T-helper 22 cell (primary cell): ENCODE data around the gene KTI12.
"Not testable (repeated sequence)": the region's sequence is repeated elsewhere in the genome, so short reads cannot be mapped to it uniquely, and the experiment has no call there.

Experiments
- DNase-seq: peaks from one replicate; pipeline ENCODE4 v3.0.0-alpha.2; 2020; ENCODE audit warnings: low read depth

Gene KTI12

GRCh38 chr1:52037909-52038308 is 4.3 kb upstream of the KTI12 start:
- no peak for DNase-seq

DNA sequence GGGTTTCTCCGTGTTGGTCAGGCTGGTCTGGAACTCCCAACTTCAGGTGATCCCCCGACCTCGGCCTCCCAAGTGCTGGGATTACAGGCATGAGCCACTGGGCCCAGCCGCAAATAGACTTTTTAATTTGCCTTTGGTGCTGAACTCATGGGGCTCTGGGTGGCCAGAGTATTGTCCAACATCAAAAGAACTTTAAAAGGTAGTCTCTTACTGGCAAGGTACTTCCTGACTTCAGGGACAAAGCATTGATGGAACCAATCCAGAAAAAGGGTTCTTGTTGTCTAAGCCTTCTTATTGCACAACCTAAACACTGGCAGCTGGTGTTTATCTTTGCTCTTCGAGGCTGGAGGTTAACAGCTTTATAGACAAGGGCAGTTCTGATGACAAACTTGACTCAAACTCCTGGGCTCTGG is 3.8 kb upstream of the KTI12 start:
- DNase-seq, result no peak

DNA sequence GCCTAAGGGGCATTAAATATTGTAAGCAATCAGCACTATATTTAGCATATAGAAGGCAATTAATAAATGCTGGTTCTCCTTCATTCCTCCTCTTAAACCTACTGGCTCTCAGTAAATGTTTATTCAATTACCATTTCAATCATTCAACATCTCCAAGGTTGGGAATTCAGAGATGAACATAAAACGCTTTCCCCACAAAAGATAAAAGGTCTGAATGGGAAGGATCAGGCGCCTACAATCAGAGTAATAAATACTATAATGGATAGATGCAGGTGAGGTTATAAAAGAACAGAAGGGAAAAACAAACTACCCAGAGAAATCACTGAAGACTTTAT is 407 bp upstream of the KTI12 start:
- DNase-seq, result no peak

DNA sequence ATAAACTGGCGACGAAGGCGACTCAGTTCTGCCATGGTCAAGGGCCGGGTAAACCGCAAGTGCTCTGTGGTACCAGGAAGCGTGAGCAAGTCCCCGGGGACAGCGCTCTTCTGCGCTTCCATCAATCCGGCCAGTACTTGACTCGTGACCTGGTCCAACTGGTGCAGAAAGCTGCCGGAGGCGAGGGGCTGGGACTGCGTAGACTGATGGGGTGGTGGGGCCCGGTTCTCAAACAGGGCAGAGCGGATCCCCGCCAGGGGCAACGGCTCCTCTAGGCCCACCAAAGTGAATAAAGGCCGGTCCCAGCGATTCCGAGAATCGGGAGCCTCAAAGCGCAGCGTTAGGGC is 852 bp downstream of the KTI12 start:
- no peak for DNase-seq

- no peak for DNase-seq
Measured at GRCh38 chr1:52032124-52032784, 1.4 kb downstream of the KTI12 start.

DNA sequence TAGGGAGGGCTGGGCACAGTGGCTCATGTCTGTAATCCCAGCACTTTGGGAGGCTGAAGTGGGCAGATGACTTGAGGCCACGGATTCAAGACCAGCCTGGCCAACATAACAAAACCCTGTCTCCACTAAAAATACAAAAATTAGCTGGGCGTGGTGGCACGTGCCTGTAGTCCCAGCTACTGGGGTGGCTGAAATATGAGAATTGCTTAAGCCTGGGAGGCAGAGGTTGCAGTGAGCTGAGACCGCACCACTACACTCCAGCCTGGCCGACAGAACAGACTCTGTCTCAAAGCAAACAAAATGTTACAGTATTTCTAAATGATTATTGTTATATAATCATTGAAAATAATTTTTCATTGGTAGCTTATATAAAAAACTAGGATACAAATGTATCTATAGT is 4.8 kb downstream of the KTI12 start:
- not testable (repeated sequence) for DNase-seq

DNA sequence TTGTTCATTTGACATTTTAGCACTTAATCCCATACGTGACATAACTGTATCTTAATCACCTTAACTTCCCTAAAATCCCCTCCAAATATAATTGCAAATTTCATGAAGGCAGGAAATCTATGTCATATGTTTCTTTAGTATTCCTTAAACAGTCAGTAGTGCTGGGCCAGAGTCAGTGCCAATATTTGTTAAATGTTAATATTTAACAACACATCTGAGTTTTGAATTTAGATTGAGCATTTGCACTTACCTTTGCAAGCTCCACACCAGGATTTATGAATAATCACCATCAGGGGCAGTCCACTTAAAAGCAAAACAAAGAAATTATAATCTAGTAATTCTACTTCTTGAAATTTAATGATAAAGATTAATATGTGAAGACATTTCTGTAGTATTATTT is 5.3 kb downstream of the KTI12 start:
- no peak for DNase-seq

DNA sequence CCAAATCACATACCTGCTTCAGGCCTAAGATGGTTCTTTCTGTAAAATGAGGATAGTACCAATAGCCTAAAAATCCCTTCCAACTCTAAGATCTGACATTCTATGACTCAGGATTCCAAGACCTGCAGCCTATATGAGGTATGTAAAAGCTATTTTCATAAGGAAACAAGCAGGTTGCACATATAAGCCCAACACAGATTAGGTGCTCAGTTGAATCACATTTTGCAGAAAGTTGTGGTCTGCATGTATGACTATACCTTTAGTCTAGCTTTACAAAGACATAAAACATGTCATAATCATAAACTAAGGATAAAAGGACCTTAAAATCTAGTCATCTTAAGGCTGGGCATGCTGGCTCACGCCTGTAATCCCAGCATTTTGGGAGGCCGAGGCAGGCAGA is 7.3 kb downstream of the KTI12 start:
- no peak for DNase-seq

DNA sequence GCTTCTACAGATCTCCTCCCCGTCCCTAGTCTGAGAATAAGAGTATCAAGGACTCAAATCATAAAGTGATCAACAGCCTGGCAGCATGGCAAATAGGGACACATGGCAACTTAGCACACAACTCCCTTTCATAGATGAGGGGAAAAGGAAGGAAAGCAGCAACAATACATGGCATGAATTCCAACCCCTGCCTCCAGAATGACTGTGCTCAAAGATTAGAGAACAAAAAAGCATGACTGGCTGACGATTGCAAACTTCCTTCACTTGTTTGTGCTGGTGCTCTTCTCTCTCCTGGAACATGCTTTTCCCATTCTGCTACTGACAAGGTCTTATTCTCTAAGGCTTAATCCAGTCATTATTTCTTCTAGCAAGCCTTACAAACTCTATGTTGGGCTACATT is 11.5 kb downstream of the KTI12 start:
- no peak for DNase-seq

GRCh38 chr1:52008071-52008809 is 25.4 kb downstream of the KTI12 start:
- DNase-seq, result no peak

DNA sequence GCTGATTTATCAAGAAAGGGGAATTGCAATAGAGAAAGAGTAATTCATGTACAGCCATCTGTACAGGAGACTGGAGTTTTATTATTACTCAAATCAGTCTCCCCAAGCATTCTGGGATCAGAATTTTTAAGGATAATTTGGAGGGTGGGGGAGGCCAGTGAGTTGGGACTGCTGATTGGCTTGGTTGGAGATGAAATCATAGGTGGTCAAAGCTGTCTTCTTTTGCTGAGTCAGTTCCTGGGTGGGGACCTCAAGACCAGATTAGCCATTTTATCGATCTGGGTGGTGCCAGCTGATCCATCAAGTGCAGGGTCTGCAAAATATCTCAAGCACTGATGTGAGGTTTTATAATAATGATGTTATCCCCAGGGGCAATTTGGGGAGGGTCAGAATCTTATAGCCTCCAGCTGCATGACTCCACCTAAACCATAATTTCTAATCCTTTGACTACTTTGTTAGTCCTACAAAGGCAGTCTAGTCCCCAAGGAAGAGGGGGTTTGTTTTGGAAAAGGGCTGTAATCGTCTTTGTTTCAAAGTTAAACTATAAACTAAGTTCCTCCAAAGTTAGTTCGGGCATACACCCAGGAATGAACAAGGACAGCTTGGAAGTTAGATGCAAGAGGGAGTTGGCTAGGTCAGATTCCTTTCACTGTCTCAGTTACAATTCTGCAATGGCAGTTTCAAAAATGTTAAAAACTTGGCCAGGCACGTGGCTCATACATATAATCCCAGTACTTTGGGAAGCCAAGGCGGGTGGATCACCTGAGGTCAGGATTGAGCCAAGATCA is 26.2 kb downstream of the KTI12 start:
- DNase-seq, result no peak

GRCh38 chr1:52006081-52006553 is 27.5 kb downstream of the KTI12 start:
- not testable (repeated sequence) for DNase-seq

DNA sequence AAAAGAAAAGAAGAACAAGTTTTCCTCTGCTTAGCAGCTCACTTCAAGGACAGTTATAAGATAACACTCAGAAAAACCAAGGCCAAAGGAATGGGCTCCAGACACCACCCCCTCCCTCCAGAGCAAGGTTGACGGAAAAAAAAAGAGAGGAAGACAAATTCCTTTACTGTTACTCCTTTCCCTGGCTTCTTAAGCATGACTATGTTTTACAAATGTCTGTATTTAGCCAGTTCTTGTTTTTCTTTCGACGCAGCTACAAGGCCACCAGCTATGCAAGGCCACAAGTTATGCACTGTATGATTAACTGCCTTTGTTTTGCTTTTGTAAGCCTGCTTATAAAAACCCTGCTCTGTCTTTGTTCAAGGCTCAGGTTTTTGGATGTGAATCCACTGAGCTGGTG is 28.1 kb downstream of the KTI12 start:
- DNase-seq, result not testable (repeated sequence)

- no peak for DNase-seq
Measured at GRCh38 chr1:52003877-52004276, 29.7 kb downstream of the KTI12 start.

DNA sequence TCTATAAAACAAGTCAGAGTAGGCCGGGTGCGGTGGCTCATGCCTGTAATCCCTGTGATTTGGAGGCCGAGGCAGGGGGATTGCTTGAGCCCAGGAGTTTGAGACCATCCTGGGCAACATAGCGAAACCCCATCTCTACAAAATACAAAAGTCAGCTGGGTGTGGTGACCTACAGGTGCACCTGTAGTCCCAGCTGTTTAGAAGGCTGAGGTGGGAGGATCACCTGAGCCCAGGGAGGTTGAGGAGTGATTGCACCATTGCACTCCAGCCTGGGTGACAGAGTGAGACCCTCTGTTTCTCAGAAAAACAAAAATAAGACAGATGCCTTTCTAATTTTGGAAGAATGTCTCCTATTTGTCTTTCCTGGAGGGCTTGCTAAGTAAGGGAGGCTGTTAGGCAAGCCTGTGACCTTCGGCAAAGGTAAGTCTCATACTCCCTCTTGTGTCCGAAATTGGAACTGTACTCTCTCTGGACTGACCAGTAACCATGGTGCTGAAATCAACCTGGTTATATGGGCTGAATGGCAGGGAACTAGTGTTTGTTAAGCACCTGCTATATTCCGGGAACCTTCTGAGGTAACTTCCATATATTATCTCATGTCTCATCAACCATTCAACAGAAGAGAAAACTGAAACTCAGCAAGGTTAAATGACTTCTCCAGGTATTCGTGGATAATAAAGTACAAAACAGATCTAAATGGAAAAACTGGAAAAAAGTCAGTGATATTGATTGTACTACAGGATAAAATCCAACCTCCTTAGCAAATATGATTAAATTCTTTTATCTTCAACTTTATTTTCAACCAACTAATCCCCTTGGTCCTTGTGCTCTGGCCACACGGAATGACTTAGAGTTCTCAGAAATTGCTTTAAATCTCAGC is 31.3 kb downstream of the KTI12 start:
- no peak for DNase-seq

- DNase-seq, result no peak
Measured at GRCh38 chr1:51998701-51999100, 34.9 kb downstream of the KTI12 start.

GRCh38 chr1:51997974-51998382 is 35.6 kb downstream of the KTI12 start:
- no peak for DNase-seq

- peak; percentile 40 for DNase-seq
Measured at GRCh38 chr1:51990478-51990965, 43.1 kb downstream of the KTI12 start, which contains the start of gene RAB3B. Gene RAB3B (minus strand): TSS chr1:51990700. CDS start chr1:51977117, 13,583 bp downstream.

DNA sequence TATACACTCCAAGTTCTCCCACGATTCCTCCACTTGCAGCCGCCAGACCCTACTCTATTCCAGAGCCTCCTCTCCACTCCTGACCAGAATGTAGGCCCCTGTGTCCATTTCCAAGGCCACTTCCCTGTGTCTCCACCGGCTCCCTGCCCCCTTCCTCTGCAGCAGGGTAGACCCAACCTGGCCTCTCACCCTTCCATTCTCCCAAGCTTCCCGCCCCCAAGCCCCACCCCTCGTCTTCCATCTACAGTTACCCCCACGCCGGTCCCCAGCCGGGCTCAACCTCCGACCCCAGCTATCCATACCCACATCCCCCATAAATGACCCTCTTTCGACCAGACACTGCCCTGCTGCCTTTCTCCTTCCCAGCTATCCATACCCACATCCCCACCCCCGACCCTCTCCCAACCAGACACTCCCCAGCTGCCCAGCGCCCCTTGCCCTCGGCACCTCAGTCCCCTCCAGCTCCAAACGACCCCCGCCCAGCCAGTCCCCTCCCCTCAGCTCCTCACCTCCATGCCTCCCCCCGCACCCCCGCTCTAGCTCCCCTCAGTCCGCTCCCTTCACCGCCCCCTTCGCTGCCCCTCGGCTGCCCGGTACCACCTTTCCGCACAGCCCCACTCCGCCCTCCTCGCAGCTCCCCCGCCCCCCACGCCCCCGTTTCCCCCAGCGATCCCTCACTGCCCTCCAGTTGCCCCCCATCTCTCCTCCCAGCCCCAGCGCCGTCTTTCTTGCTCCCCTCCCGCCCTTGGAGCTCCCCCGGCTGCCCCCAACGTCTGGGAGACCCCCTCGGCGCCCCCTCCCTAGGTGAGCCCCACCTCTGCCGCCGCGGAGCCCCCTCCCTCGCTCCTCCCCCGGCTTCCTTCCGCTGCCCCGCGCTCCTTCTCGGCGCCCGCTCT is 43.8 kb downstream of the KTI12 start:
- no peak for DNase-seq

DNA sequence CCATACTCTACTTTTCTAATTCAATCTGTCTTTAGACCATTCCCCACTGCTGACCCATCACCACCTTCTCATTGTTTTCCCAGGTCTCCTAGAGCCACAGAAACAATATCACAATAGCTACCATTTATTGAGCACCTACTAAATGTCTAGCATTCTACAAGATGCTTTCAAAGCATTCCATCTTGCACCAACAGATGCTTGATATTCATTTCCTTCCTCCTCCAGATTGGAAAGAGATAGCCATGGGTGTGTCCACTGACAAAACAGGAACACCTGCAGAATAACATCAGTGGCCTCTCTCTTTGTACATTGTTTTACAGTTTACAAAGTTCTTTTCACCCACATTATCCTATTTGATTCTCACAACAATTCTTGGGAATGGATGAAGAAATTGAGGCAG is 45.4 kb downstream of the KTI12 start:
- no peak for DNase-seq

- DNase-seq, result no peak
Measured at GRCh38 chr1:51986718-51987117, 46.9 kb downstream of the KTI12 start.
